Measurements from ENCODE around the gene APC2.
"Not testable (repeated sequence)": the region's sequence is repeated elsewhere in the genome, so short reads cannot be mapped to it uniquely, and the experiment has no call there.

Gene APC2

DNA sequence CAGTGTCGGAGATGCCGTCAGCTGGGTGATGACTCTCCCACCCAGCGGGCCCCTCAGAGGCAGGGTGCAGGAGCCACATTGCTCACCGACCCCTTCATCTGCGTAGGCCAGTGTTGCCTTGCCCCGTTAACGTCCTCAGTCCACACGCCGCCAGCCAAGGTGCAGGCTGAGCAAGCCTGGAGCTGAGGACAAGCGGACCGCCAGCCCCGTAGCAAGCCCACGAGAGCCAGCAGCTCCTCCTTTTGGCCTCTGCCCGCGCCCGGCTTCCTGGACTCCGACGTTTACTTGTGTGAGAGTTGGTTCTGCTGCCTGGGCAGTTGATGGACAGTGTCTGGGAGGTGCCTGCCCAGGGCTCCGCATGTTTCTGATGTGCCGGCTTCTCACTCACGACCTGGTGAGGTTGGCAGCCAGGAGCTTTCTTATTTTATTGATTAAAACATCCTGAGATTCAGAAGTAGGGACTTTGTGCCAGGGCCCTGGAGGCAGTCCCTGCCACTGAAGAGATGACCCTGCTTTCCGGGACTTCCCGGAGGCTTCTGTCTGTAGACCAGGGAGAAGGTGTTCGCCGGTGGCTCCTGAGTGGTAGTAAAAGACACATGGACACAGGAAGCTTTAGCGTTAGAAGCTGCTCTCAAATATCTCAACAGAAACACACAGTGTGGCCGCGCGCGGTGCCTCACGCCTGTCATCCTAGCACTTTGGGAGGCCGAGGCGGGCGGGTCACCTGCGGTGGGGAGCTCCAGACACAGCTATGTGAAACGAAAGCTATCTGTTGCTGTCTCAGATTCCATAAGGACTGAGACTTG is 36.7 kb upstream of the APC2 start:
- no peak for DNase-seq

DNA sequence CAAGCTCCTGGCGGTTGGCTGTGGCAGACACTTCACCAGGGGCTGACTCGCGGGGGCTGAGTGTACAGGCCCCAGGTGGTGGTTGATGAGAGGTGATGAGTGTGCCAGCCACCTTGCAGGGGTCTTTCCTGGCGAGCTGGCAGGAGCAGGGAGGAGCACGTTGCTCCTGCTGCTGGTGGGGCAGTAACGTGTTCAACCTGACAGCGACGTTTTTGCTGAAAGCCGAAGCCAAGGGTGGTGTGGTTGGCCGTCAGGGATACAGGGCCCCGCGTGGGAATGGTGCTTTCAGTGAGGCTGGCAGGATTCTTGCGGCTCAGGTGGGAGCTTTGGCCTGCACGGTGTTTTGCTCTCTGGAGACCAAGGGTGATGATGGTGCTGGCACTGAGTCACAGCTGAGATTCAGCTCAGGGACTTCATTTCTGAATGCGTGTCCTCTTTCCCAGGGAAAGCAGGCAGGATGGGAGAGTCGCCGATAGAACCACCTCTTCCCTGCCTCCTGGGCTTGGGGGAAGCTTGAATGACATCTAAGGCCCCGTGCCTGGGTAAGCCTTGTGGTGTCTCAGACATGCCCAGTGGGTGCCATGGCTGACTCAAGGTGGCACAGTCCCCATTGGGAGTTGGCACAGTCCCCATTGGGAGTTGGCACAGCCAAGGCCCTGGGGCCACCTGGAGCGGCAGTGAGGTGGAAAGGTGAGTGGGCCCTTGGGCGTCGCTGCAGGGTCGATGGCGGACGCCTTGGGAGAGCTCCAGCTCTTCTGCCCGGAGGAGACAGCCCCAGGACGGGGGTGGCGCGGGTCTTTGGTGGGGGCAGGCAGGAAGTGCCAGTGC is 33.7 kb upstream of the APC2 start:
- DNase-seq = no peak

GRCh38 chr19:1417145-1417544 is 32.8 kb upstream of the APC2 start:
- no peak for DNase-seq

DNA sequence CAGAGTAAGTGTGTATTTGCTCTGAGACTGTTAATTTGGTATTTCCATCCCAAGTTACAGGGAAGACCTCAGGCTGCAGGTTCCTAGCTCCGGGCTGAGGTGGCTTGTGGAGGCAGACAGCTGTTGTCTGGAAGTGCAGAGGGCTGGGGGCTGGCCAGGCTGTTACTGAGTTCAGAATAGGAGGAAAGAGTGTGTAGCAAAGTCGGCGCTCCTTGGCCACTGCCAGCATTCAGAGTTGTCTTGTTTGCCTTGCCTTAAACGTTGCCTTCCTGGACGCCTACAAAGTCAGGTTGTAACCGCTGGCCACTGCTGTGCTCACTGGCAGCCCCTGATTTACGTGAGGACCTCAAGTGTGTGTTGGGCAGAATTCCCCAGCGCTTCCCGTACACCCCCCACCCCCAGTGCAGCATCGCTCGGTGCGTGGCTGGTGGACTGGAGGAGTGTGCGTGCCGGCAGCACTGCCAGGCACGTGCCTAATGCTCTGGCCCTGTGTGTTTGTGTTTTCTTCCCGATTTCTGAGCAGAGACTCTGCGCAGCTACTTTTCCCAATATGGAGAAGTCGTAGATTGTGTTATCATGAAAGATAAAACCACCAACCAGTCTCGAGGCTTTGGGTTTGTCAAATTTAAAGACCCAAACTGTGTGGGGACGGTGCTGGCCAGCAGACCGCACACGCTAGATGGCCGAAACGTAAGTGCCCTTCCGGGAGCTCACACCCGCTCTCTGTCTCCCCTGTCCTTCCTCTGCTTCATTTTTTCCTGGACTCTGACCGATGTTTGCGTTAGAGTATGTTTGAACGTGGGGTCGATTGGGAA is 32.0 kb upstream of the APC2 start:
- no peak for DNase-seq

- no peak for DNase-seq
Measured at GRCh38 chr19:1418496-1418775, 31.5 kb upstream of the APC2 start.

DNA sequence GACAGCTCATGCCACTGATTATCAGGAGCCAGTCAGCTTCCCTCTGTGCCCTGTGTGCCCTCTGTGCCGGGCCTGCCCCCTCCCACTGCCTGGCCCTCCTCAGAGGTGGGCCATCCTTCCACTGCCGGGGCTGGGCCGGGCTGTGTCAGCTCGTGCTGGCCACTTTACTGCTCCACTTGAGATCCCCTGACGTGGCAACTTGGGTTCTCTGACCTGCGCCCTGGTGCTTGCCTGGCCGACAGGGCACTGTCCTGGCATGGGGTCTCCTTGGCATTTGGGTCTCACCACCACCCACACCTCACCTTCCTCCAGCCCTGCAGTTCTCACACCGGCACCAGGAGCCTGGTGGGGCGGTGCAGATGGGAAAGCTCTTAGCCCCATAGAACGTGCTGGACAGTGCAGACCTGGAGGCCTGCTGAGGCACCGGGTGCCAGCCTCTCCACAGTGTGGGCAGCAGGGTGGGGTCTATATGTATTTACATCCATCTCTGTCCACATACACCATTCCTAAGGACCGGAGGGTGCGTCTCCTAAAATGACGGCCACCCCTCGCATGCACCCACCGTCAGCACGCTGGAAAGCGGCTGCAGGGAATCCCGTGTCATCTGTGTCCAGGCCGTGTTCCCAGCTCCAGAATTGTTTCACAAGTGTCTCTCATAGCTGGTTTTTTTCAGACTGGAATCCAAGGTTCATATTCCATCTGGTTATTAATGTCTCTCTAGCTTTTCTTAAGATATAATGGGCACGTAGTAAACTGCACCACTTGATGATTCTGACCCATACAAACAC is 30.8 kb upstream of the APC2 start:
- DNase-seq = no peak

DNA sequence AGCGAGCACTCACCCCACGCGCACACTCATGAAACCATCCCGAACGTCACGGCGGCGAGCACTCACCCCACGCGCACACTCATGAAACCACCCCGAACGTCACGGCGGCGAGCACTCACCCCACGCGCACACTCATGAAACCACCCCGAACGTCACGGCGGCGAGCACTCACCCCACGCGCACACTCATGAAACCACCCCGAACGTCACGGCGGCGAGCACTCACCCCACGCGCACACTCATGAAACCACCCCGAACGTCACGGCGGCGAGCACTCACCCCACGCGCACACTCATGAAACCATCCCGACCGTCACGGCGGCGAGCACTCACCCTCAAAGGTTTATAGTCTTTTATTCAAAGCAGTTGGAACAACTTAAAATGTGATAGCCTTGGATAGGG is 29.8 kb upstream of the APC2 start:
- DNase-seq = not testable (repeated sequence)

- DNase-seq = no peak
Measured at GRCh38 chr19:1420590-1420989, 29.3 kb upstream of the APC2 start.

GRCh38 chr19:1421218-1421957 is 28.5 kb upstream of the APC2 start:
- no peak for DNase-seq

DNA sequence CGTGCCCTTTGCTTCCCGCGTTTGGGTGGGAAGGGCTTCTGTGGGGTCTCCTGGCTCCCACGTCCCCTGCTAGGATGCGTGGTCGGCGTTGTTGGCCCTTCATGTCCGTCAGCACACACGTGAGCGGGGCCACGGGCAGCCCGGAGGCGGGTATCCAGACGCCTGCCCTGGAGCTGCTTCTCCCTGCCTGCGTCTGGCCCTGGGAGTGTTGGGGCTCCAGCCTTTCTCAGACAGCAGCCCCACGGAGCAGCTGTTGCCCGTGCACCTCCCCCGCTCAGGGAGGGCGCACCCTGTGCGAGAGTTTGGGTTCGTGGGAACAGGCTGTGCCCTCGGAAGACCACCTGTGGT is 28.0 kb upstream of the APC2 start:
- no peak for DNase-seq

- DNase-seq = no peak
Measured at GRCh38 chr19:1422360-1422759, 27.6 kb upstream of the APC2 start.

GRCh38 chr19:1422943-1423342 is 27.0 kb upstream of the APC2 start:
- no peak for DNase-seq

GRCh38 chr19:1423436-1424191 is 26.3 kb upstream of the APC2 start:
- no peak for DNase-seq

- no peak for DNase-seq
Measured at GRCh38 chr19:1424192-1424955, 25.5 kb upstream of the APC2 start.

DNA sequence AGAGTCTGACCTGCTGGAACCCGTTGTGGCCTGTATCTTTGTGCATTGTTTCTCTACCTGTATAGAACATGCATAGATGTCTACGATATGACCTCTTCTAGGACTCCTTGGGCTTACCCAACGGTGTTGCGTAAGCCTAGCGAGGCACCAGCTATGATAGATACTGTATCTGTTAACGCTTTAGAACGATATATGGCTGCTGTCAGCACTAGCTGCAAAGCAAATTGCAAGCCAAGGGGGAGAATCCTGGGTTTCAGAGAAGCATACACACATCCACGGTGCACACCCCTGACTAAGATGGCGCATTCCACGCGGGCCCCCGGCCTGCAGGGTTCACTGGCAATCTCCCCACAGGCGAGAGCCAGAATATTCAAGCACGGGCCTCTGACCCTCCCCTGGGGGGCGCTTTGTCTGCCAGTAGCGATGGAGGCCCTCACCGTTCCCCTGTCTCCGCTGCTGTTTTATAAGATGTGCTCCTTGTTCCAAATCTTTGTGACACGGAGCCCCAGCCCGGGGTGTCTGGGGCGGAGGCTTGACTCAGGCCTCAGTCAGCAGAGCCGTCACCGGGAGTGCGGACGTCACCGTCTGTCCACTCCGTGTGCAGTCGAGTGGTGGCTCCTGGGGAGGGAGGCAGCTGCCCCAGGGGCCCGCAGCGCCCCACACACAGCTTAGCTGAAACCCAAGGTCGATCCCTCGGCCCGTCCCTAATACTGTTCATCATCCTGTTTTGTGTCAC is 24.7 kb upstream of the APC2 start:
- no peak for DNase-seq

GRCh38 chr19:1425902-1426301 is 24.0 kb upstream of the APC2 start:
- DNase-seq = no peak

DNA sequence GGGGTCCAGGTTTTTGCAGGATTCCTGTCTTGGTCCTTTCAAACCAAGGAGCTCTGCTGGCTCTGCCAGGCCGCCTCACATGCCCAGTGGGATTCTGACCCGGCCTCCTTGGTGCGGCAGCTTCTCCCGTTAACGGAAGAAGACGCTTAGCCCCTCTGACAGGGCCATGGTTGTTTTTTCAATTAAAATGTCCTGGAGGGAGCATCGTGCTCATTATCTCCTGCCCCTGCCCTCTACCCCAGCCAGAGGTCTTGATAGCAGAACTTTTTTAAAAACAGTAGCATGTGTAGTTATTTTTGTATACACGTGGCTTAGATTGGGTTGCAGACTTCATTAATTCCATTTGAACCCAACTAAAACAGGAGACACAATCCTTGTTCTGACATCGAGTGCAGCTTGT is 23.2 kb upstream of the APC2 start:
- DNase-seq = no peak

GRCh38 chr19:1427221-1427920 is 22.6 kb upstream of the APC2 start:
- DNase-seq = no peak

- no peak for DNase-seq
Measured at GRCh38 chr19:1428738-1429391, 21.1 kb upstream of the APC2 start.
